Pancreas (tissue), 10 donors: ENCODE results near the gene ELMO2. TPM values are rescaled to one million over a fixed set of nuclear protein-coding genes. Genes with fewer than 3 reads are reported as not detected.

Experiments used
- ATAC-seq, 4 donors: fragments of 200-7000 bp; cut with Tn5 transposase; one replicate each; pipeline versions ENCODE4 v1.8.0 to v1.9.1; 2020; ENCODE audit warnings: mild to moderate bottlenecking in 4 of 4, moderate library complexity in 4 of 4
- DNase-seq, 6 donors: peaks; one replicate each; pipeline ENCODE4 v3.0.0-alpha.2; 2020
- FAIRE-seq: peaks from 2 replicates; lab custom pipeline; 2012; peaks lifted over from hg19 to GRCh38; lab: Jason Lieb, UNC
- H3K27ac ChIP-seq, 4 donors: fragments of 200-600 bp; sonication (generic); 1 replicate in 3 of 4; 2 replicates in 1 of 4; pipeline versions ENCODE4 v1.5.0 to v1.8.0; 2020
- H3K27me3 ChIP-seq, 4 donors: fragments of 200-600 bp; one replicate each; pipeline ENCODE4 v1.8.0; 2021
- H3K36me3 ChIP-seq, 3 donors: fragments of 200-600 bp; sonication (generic) in 1 of 3; one replicate each; pipeline versions ENCODE4 v1.5.0 to v1.8.0; 2020 to 2021
- H3K4me1 ChIP-seq, 3 donors: fragments of 200-600 bp; one replicate each; pipeline ENCODE4 v1.8.0; 2021
- H3K4me3 ChIP-seq, 4 donors: fragments of 200-600 bp; sonication (generic) in 2 of 4; one replicate each; pipeline versions ENCODE4 v1.5.0 to v1.8.0; 2020 to 2021
- H3K9me3 ChIP-seq, 4 donors: fragments of 200-600 bp; one replicate each; pipeline ENCODE4 v1.8.0; 2021
- CTCF ChIP-seq, 4 donors: fragments of 200-600 bp; sonication (generic) in 3 of 4; IDR thresholded peaks; one replicate each; pipeline versions ENCODE4 v1.5.0 to v1.8.0; 2021; ENCODE audit warnings: antibody characterized with exemption in 4 of 4
- WGBS, 2 donors: extraction: QIAGEN DNeasy Blood & Tissue Kit; methylation state at CpG; one replicate each; pipeline ENCODE4 v1.1.7; 2013; 5-methylcytosine and 5-hydroxymethylcytosine counted together
- intact Hi-C, 3 donors: fragments of 100-400 bp; cut with DNase I; formaldehyde crosslinking; loops; one replicate each; pipeline versions ENCODE4 v1.11.1 to v1.14.2; 2022
- polyA plus RNA-seq, 2 donors: library from polyadenylated mRNA; stranded (reverse); fragments of 200-250 nt; gene quantifications; one replicate each; pipeline ENCODE4 v1.2.3, GENCODE V29; 2013
- total RNA-seq, 6 donors: library from RNA; stranded (reverse); fragmentation: NEBNext Ultra II Directional in 4 of 6; extraction: Animal tissue kit (Norgen Biotek cat#: 25700) in 4 of 6; gene quantifications; one replicate each; pipeline versions ENCODE4 v1.2.1 to v1.2.4, GENCODE V29; 2021 to 2023
- donor health status: healthy with polysubstance abuse.
- donor health status: DM: no; HTN: no; CAD: no; lungs with moderate emphysema.
- donor health status: DM: no; HTN: no; CAD: no.
- donor health status: control.
- donor health status: control.
- donor health status: Bipolar disorder and iron deficiency.
- donor health status: DM: yes; HTN: yes; CAD: no.
- donor health status: DM: no; HTN: no; CAD: no.
- donor health status: DM: no; HTN: no; CAD: no.
- donor health status: DM: yes; HTN: yes; CAD: no.

ELMO2 gene
- total and polyA plus RNA-seq, 8 donors = 16.7 to 32.6 (median 27.7) TPM

- Histone ChIP-seq H3K27ac (no peak overlapping the region), H3K36me3 (peaks cover 0 to 21% (median 3%) of the 10 kb centered on the region in 3 donors), H3K27me3 (no peaks in the 10 kb centered on the region), H3K4me1 (peaks cover 0 to 3% (median 0%) of the 10 kb centered on the region in 3 donors), H3K9me3 (no peaks in the 10 kb centered on the region), H3K4me3 (no peak overlapping the region)
- FAIRE-seq = no peak
- intact Hi-C loops = no loop called here
- 79 to 89% methylated on average over 7 of the region's 7 CpGs for WGBS, 2 donors
- no peak for TF ChIP-seq CTCF (IDR thresholded peaks at IDR 0.05)
- ATAC-seq = no peak
- no peak for DNase-seq
Observed at GRCh38 chr20:46355778-46356177, 50.6 kb downstream of the ELMO2 start.

GRCh38 chr20:46354920-46355654 lies 51.3 kb downstream of the ELMO2 start:
- Histone ChIP-seq H3K27ac (no peak overlapping the region), H3K27me3 (no peaks in the 10 kb centered on the region), H3K4me3 (no peak overlapping the region), H3K36me3 (peaks cover 0 to 23% (median 3%) of the 10 kb centered on the region in 3 donors), H3K9me3 (no peaks in the 10 kb centered on the region), H3K4me1 (peaks cover 0 to 3% (median 0%) of the 10 kb centered on the region in 3 donors)
- no peak for ATAC-seq
- FAIRE-seq = no peak
- DNase-seq = no peak
- WGBS, 2 donors = 89 to 93% methylated on average over 20 of the region's 20 CpGs
- TF ChIP-seq CTCF (IDR thresholded peaks at IDR 0.05) = no peak
- intact Hi-C loops = no loop called here

GRCh38 chr20:46354207-46354555 lies 52.2 kb downstream of the ELMO2 start:
- 83 to 92% methylated on average over 4 of the region's 4 CpGs for WGBS, 2 donors
- peaks cover 0 to 23% (median 3%) of the 10 kb centered on the region in 3 donors for H3K36me3 ChIP-seq
- H3K27ac ChIP-seq = no peak overlapping the region
- intact Hi-C loops = no loop called here
- H3K4me1 ChIP-seq = no peaks in the 10 kb centered on the region
- no peak overlapping the region for H3K4me3 ChIP-seq
- H3K9me3 ChIP-seq = no peaks in the 10 kb centered on the region
- TF ChIP-seq CTCF (IDR thresholded peaks at IDR 0.05) = no peak
- FAIRE-seq (no peak), ATAC-seq (no peak), DNase-seq (no peak)
- no peaks in the 10 kb centered on the region for H3K27me3 ChIP-seq

GRCh38 chr20:46353500-46354206 lies 52.8 kb downstream of the ELMO2 start:
- Histone ChIP-seq H3K4me1 (no peaks in the 10 kb centered on the region), H3K27me3 (no peaks in the 10 kb centered on the region), H3K9me3 (no peaks in the 10 kb centered on the region), H3K36me3 (peaks cover 0 to 23% (median 3%) of the 10 kb centered on the region in 3 donors), H3K27ac (no peak overlapping the region), H3K4me3 (no peak overlapping the region)
- no peak for TF ChIP-seq CTCF (IDR thresholded peaks at IDR 0.05)
- ATAC-seq (no peak), FAIRE-seq (no peak), DNase-seq (no peak)
- 77 to 85% methylated on average over 14 of the region's 14 CpGs for WGBS, 2 donors
- intact Hi-C loops = no loop called here
